GM23338 (cell line): ENCODE measurements around the gene IGF2BP2.

Experiments
- CREB1 ChIP-seq: fragments of 250-450 bp; sonication (Bioruptor Pico); IDR thresholded peaks from 2 replicates; pipeline ENCODE4 v1.5.0; 2020; ENCODE audit warnings: low read depth, mild to moderate bottlenecking, moderate library complexity
- CTCF ChIP-seq, 2 experiments: fragments of 200-600 bp in 1 of 2; sonication (generic) in 1 of 2; conservative IDR thresholded peaks; 2 replicates each; pipeline versions ENCODE4 v1.5.1 to v1.6.1; 2016 to 2017; ENCODE audit warnings: antibody characterized with exemption in 2 of 2, low read depth in 2 of 2, mild to moderate bottlenecking in 2 of 2, moderate library complexity in 1 of 2
- EZH2 ChIP-seq: fragments of 200-600 bp; sonication (generic); IDR thresholded peaks from one replicate; pipeline ENCODE4 v1.8.0; 2017; ENCODE audit warnings: antibody characterized with exemption, mild to moderate bottlenecking, low read depth; ENCODE audit not compliant: unreplicated experiment
- EZH2phosphoT487 ChIP-seq: fragments of 200-600 bp; sonication (generic); IDR thresholded peaks from one replicate; pipeline ENCODE4 v1.8.1; 2018; ENCODE audit warnings: antibody characterized with exemption; ENCODE audit not compliant: unreplicated experiment
- NANOG ChIP-seq: IDR thresholded peaks from 2 replicates; pipeline ENCODE4 v1.6.1; 2016; ENCODE audit warnings: antibody characterized with exemption, borderline replicate concordance
- POLR2AphosphoS5 ChIP-seq: IDR thresholded peaks from 2 replicates; pipeline ENCODE4 v1.6.1; 2016; ENCODE audit warnings: antibody characterized with exemption, low read depth
- TF ChIP-seq, protein P1 (sequence below): IDR thresholded peaks from one replicate; pipeline ENCODE4 v1.6.1; 2018; ENCODE audit warnings: antibody characterized with exemption; ENCODE audit not compliant: unreplicated experiment

DNA sequence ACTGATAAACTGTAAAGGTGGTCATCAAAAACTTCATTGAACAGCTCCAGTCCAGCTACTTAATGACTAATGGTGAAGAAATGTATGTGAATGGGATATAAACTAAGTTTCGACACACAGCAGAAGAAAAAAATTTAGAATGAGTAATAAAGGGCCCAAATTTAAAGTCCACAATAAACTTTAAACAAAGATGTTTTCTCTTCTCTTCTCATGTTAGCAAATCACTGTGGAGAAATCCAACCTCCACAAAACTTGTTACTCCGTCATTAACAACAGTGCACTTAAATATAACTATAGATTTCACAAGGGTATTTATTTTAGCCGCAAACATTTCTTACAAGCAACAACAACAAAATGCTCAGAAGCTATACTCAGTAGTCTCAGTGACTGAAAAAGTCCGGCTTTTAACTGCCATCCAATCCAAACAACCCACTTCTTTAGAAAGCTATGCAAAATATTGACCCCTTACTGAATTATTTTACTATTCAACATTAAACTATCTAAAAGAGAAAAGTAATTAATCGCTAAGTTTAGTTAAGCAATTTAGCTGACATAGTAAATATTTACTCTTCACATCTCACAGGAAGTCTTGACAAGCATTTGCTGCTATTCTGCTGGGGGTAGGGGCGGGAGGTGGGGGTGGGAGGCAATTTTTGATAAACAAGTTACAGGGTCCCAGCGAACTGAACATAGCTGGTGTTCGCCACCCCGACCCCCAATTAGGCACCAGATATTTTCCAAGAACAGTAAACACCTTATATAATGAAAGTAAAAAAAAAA lies 2.4 kb downstream of the IGF2BP2 start:
- TF ChIP-seq CTCF (conservative IDR thresholded peaks at IDR 0.05; ENCODE audit: low read depth in 2 of 2) (no peak), NANOG (no peak), EZH2 (no peak), EZH2phosphoT487 (no peak), POLR2AphosphoS5 (no peak), CREB1 (no peak)
- TF ChIP-seq, protein P1, sequence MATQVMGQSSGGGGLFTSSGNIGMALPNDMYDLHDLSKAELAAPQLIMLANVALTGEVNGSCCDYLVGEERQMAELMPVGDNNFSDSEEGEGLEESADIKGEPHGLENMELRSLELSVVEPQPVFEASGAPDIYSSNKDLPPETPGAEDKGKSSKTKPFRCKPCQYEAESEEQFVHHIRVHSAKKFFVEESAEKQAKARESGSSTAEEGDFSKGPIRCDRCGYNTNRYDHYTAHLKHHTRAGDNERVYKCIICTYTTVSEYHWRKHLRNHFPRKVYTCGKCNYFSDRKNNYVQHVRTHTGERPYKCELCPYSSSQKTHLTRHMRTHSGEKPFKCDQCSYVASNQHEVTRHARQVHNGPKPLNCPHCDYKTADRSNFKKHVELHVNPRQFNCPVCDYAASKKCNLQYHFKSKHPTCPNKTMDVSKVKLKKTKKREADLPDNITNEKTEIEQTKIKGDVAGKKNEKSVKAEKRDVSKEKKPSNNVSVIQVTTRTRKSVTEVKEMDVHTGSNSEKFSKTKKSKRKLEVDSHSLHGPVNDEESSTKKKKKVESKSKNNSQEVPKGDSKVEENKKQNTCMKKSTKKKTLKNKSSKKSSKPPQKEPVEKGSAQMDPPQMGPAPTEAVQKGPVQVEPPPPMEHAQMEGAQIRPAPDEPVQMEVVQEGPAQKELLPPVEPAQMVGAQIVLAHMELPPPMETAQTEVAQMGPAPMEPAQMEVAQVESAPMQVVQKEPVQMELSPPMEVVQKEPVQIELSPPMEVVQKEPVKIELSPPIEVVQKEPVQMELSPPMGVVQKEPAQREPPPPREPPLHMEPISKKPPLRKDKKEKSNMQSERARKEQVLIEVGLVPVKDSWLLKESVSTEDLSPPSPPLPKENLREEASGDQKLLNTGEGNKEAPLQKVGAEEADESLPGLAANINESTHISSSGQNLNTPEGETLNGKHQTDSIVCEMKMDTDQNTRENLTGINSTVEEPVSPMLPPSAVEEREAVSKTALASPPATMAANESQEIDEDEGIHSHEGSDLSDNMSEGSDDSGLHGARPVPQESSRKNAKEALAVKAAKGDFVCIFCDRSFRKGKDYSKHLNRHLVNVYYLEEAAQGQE: no peak
